RPMI8226 (cell line): Measurements from ENCODE around the gene UBE3A.

Source experiments
- DNase-seq: peaks from one replicate; pipeline ENCODE4 v3.0.0-alpha.2; 2015

The UBE3A gene

GRCh38 chr15:25402342-25402741, 36.5 kb downstream of the UBE3A start:
- DNase-seq = no peak

GRCh38 chr15:25401501-25401900, 37.3 kb downstream of the UBE3A start:
- DNase-seq = peak; percentile 38

GRCh38 chr15:25397100-25397499, 41.7 kb downstream of the UBE3A start:
- no peak for DNase-seq

- no peak for DNase-seq
These were observed 43.9 kb downstream of the UBE3A start for GRCh38 chr15:25394898-25395297.

GRCh38 chr15:25392806-25393205, 46.0 kb downstream of the UBE3A start:
- no peak for DNase-seq

GRCh38 chr15:25391971-25392721, 46.7 kb downstream of the UBE3A start:
- DNase-seq = no peak

GRCh38 chr15:25385986-25386385, 52.8 kb downstream of the UBE3A start:
- DNase-seq = no peak

GRCh38 chr15:25381579-25381978, 57.2 kb downstream of the UBE3A start:
- no peak for DNase-seq

GRCh38 chr15:25378501-25378901, 60.3 kb downstream of the UBE3A start:
- no peak for DNase-seq

GRCh38 chr15:25375557-25375956, 63.3 kb downstream of the UBE3A start:
- DNase-seq = no peak

- DNase-seq = peak; percentile 45
These were observed 64.7 kb downstream of the UBE3A start for GRCh38 chr15:25374143-25374542.

GRCh38 chr15:25372298-25372697, 66.5 kb downstream of the UBE3A start:
- no peak for DNase-seq

- no peak for DNase-seq
These were observed 70.0 kb downstream of the UBE3A start for GRCh38 chr15:25368850-25369249.

GRCh38 chr15:25366058-25366457, 72.8 kb downstream of the UBE3A start:
- DNase-seq = no peak

GRCh38 chr15:25362545-25362944, 76.3 kb downstream of the UBE3A start:
- no peak for DNase-seq

GRCh38 chr15:25347707-25348106, 91.1 kb downstream of the UBE3A start:
- no peak for DNase-seq

GRCh38 chr15:25346371-25346770, 92.5 kb downstream of the UBE3A start:
- no peak for DNase-seq

- no peak for DNase-seq
These were observed 92.9 kb downstream of the UBE3A start for GRCh38 chr15:25345943-25346342.

- no peak for DNase-seq
These were observed 96.2 kb downstream of the UBE3A start for GRCh38 chr15:25342629-25343028.

GRCh38 chr15:25339431-25339830, 99.4 kb downstream of the UBE3A start:
- DNase-seq = no peak

- no peak for DNase-seq
These were observed 103.5 kb downstream of the UBE3A start for GRCh38 chr15:25335279-25335678.

GRCh38 chr15:25333049-25333448, 105.8 kb downstream of the UBE3A start:
- DNase-seq = no peak

- no peak for DNase-seq
These were observed 106.5 kb downstream of the UBE3A start for GRCh38 chr15:25332306-25332705.

GRCh38 chr15:25331860-25332259, 107.0 kb downstream of the UBE3A start:
- DNase-seq = no peak

GRCh38 chr15:25331404-25331803, 107.4 kb downstream of the UBE3A start:
- DNase-seq = no peak
